ENCODE results near the gene PLCG2. TPM values are rescaled to one million over a fixed set of nuclear protein-coding genes. Genes with fewer than 3 reads are reported as not detected.

PLCG2 gene
- total RNA-seq, 1 donor from 2014 or later: 5.7 TPM

DNA sequence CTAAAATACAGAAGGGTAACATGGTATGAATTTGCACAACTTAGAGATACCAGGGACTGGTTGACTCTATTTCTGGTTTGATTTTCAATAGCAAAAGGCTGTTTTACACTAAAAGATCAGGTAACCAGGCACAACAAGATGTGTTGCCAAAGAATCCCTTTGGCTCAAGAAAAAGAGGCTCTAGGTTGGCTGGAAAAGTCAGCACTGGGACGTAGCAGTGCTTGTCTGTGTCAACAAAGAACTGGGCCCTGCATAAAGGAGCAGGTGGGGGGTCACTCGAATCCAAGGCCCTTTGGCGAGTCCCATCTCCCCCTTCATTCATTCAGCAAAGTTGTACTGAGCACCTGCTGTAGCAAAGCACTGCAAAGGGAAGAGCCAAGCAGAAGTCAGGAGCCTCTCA is 213.8 kb downstream of the PLCG2 start:
- no peak for DNase-seq (ENCODE audit: low spot score in 2 of 2, unreplicated experiment in 2 of 2)
- Mint-ChIP-seq H3K27me3 (ENCODE audit: low read depth) (no peaks in the 10 kb centered on the region), H3K4me1 (peaks cover 29% of the 10 kb centered on the region), H3K27ac (no peak overlapping the region), H3K36me3 (no peaks in the 10 kb centered on the region), H3K9me3 (no peaks in the 10 kb centered on the region), H3K4me3 (no peak overlapping the region)
- TF ChIP-seq, protein P1, sequence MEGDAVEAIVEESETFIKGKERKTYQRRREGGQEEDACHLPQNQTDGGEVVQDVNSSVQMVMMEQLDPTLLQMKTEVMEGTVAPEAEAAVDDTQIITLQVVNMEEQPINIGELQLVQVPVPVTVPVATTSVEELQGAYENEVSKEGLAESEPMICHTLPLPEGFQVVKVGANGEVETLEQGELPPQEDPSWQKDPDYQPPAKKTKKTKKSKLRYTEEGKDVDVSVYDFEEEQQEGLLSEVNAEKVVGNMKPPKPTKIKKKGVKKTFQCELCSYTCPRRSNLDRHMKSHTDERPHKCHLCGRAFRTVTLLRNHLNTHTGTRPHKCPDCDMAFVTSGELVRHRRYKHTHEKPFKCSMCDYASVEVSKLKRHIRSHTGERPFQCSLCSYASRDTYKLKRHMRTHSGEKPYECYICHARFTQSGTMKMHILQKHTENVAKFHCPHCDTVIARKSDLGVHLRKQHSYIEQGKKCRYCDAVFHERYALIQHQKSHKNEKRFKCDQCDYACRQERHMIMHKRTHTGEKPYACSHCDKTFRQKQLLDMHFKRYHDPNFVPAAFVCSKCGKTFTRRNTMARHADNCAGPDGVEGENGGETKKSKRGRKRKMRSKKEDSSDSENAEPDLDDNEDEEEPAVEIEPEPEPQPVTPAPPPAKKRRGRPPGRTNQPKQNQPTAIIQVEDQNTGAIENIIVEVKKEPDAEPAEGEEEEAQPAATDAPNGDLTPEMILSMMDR (IDR thresholded peaks at IDR 0.05; ENCODE audit: unreplicated experiment): no peak

DNA sequence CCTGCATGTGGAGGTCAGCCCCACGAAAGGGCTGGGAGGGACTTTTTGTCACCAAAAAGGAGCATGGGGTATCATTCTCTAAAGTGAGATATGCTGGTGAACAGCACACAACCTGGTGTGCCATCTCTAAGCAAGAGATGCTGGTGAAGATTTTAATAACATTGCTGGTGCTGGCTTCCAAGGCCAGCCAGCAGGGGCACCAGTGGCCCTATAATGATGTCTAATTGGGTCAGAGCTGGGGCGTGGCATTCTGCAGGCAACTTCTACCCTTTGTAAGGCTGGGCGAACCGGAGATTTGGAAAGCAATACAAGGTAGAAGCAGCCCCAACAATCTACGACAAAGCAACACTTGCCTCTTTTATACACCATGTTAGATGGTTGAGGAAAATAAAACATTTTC is 215.4 kb downstream of the PLCG2 start:
- no peak overlapping the region for H3K4me3 Mint-ChIP-seq
- H3K36me3 Mint-ChIP-seq: no peaks in the 10 kb centered on the region
- H3K27ac Mint-ChIP-seq: no peak overlapping the region
- TF ChIP-seq, protein P1 (IDR thresholded peaks at IDR 0.05; ENCODE audit: unreplicated experiment): no peak
- H3K4me1 Mint-ChIP-seq: peaks cover 31% of the 10 kb centered on the region
- no peaks in the 10 kb centered on the region for H3K9me3 Mint-ChIP-seq
- no peak for DNase-seq (ENCODE audit: low spot score in 2 of 2, unreplicated experiment in 2 of 2)
- H3K27me3 Mint-ChIP-seq (ENCODE audit: low read depth): no peaks in the 10 kb centered on the region

DNA sequence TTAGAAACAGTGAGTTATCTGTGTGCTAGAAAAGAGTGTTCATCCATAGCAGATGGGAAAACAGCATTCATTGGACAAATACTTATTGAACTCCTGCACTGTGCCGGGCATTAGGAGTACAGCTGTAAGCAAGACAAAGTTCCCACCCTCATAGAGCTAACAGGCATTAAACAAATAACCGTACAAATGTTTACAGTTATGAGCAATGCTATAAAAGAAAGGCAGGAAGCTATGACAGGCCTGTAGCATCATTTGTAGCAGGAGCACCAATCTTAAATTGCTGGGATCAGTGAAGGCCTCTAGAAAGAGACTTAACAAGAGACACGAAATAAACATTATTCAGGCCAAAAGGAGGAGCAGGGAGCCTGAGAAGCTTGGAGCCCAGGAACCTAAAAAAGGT is 216.6 kb downstream of the PLCG2 start:
- TF ChIP-seq, protein P1 (IDR thresholded peaks at IDR 0.05; ENCODE audit: unreplicated experiment): no peak
- Mint-ChIP-seq H3K36me3 (no peaks in the 10 kb centered on the region), H3K27me3 (ENCODE audit: low read depth) (no peaks in the 10 kb centered on the region), H3K27ac (peak overlapping the region; percentile 11), H3K9me3 (no peaks in the 10 kb centered on the region), H3K4me1 (peaks cover 28% of the 10 kb centered on the region), H3K4me3 (no peak overlapping the region)
- no peak for DNase-seq (ENCODE audit: low spot score in 2 of 2, unreplicated experiment in 2 of 2)

DNA sequence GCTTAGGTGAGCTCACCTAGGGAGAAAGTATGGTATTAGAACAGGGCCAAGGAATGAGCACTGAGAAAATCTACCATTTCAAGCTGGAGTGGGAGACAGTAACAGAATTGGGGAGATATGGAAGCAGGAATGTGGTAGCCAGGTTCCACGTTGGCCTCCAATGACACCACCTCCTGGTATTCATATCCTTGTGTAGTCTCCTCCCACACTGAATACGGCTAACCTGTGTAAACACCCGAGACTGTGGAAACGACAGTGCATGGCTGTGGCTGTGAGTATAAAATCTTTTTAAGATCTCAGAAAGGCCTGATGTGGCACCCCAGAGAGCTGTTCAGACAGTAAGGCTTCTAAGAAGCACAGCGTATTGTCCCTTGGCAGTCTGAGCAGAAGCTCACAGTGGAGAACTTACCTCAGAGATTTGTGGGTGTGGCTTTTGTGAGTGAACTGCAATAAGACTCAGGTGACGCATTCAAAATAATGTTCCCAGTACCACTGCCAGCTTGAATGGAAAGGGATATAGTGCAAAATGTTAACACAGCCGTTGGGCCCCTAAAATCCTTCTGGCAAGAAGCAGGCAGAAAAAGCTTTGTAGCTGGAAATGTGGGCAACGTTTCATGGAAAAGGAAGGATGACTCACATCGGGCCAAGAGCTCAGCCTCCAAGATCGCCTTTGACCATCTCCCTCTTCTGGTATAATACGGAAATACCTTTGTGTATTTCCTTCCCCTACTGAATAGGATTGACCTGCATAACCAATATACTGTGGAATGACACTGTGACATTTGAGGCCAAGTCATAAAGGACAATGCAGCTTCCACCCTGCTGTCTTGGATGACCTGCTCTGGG is 217.8 kb downstream of the PLCG2 start:
- DNase-seq (ENCODE audit: low spot score in 2 of 2, unreplicated experiment in 2 of 2): no peak
- peaks cover 28% of the 10 kb centered on the region for H3K4me1 Mint-ChIP-seq
- no peak overlapping the region for H3K4me3 Mint-ChIP-seq
- no peaks in the 10 kb centered on the region for H3K9me3 Mint-ChIP-seq
- no peaks in the 10 kb centered on the region for H3K27me3 Mint-ChIP-seq (ENCODE audit: low read depth)
- H3K27ac Mint-ChIP-seq: peak overlapping the region; percentile 83
- TF ChIP-seq, protein P1 (IDR thresholded peaks at IDR 0.05; ENCODE audit: unreplicated experiment): no peak
- H3K36me3 Mint-ChIP-seq: no peaks in the 10 kb centered on the region

DNA sequence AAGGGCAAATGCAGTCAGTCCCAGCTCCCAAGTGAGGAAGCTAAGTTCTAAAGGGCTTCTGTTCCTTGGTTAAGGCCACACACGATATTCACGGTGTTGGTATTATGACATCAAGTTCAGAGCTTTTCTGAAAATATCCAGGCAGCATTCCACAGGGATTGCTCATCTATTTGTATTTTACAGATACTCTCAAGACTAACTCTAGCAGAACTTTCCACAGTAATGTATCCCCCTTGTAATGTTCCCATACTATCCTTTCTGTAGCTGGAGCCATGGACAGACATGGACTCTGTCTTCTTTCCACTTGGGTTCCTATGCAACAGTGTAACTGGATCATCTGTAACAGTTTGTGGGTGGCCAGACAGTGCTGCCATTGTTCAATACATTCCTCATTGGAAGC is 218.6 kb downstream of the PLCG2 start:
- TF ChIP-seq, protein P1 (IDR thresholded peaks at IDR 0.05; ENCODE audit: unreplicated experiment): no peak

More for the DNA sequence above, 218.6 kb downstream of the PLCG2 start:
- no peaks in the 10 kb centered on the region for H3K27me3 Mint-ChIP-seq (ENCODE audit: low read depth)
- no peak for DNase-seq (ENCODE audit: low spot score in 2 of 2, unreplicated experiment in 2 of 2)
- no peaks in the 10 kb centered on the region for H3K9me3 Mint-ChIP-seq
- no peaks in the 10 kb centered on the region for H3K36me3 Mint-ChIP-seq
- H3K4me3 Mint-ChIP-seq: no peak overlapping the region
- H3K27ac Mint-ChIP-seq: peak overlapping the region; percentile 83
- H3K4me1 Mint-ChIP-seq: peaks cover 26% of the 10 kb centered on the region

Data from mesothelial cell of epicardium (in vitro differentiated cells).